ENCODE data around the gene STAG1. TPM values are rescaled to one million over a fixed set of nuclear protein-coding genes. Genes with fewer than 3 reads are reported as not detected.
"Not testable (repeated sequence)": the region's sequence is repeated elsewhere in the genome, so short reads cannot be mapped to it uniquely, and the experiment has no call there.

Gene STAG1
- total RNA-seq, 4 donors from 2014 or later, result 32.6 to 44.0 (median 40.5) TPM

GRCh38 chr3:136346486-136346885, 405.7 kb downstream of the STAG1 start:
- Histone ChIP-seq H3K27me3 (no peaks in the 10 kb centered on the region), H3K9me3 (no peaks in the 10 kb centered on the region), H3K4me1 (peaks cover 20 to 36% (median 33%) of the 10 kb centered on the region in 4 donors), H3K4me3 (no peak overlapping the region), H3K27ac (replicated peaks in 1 of 4) (no peak overlapping the region), H3K36me3 (peaks cover 0 to 33% (median 17%) of the 10 kb centered on the region in 4 donors)
- WGBS, result 88% methylated on average over 5 of the region's 5 CpGs
- TF ChIP-seq CTCF (IDR thresholded peaks at IDR 0.05), result no peak
- intact Hi-C loops (cut with DNase I), result no loop called here
- DNase-seq (ENCODE audit: extremely low spot score), result no peak

DNA sequence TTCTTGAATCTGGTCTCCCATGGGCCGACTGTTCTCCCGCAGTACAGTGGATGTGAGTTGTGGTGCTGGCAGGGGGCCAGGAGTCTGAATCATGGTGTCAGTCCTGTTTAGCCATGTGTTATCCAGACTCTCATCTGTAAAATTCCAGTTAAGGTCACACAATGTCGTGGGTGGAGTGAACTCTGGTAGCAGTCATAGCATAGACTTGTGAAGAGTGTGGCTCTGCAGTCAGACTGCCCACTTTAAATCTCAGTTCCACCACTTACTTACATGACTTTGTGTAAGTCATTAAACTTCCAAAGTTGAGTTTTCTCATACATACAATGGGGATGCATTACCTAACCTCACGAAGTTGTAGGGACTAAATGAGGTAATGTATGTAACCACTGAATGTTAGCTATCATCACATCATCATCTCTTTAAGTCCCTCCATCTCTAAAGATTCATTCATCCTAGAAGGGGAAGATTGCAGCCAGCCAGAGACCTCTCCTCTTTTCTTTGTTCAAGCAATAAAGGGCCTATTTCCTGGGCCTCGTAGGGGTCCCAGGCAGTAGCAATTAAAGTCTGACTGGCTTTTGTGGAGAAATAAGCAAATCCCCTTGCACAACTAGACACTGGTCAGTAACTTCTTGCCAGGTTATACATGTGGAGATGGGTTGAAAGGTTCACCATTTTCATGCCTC, 408.2 kb downstream of the STAG1 start:
- 48% methylated on average over 5 of the region's 5 CpGs for WGBS

DNA sequence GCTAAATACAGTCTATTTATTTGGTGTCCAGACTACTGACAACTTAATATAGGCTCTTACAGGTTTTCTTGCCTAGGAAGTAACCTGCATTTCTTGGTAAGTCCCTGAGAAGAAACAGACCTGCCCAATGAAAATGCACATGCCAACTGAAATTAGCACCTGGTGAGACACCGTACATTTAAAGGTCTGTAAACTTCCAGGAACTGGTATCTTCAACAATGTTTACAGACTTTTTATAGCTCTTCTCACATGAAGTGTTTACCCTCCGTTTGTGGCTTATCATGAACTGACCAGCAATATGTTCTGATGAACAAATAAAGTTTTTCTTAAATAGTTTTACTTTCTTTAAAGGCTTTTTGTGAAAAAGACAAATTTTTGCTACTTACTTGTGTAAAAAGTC, 408.7 kb downstream of the STAG1 start:
- TF ChIP-seq POLR2AphosphoS5 (IDR thresholded peaks at IDR 0.05) (no peak), CTCF (IDR thresholded peaks at IDR 0.05) (no peak), EP300 (IDR thresholded peaks at IDR 0.05) (no peak), POLR2A (IDR thresholded peaks at IDR 0.05; ENCODE audit: low read depth) (no peak)
- no peaks in the 10 kb centered on the region for H3K9me3 ChIP-seq
- H3K27me3 ChIP-seq, result no peaks in the 10 kb centered on the region
- intact Hi-C loops (cut with DNase I), result no loop called here
- no peak for DNase-seq (ENCODE audit: extremely low spot score)
- H3K27ac ChIP-seq (replicated peaks in 1 of 4), result peak overlapping the region in 1 of 4 donors; percentile 7
- H3K4me1 ChIP-seq, result peaks cover 5 to 16% (median 13%) of the 10 kb centered on the region in 4 donors
- WGBS, result 82% methylated on average over 2 of the region's 2 CpGs
- peaks cover 0 to 54% (median 33%) of the 10 kb centered on the region in 4 donors for H3K36me3 ChIP-seq
- H3K4me3 ChIP-seq, result no peak overlapping the region

More for the DNA sequence above, 408.2 kb downstream of the STAG1 start:
- Histone ChIP-seq H3K27ac (replicated peaks in 1 of 4) (peak overlapping the region in 2 of 4 donors; percentile 7 to 31), H3K9me3 (no peaks in the 10 kb centered on the region), H3K27me3 (no peaks in the 10 kb centered on the region), H3K36me3 (peaks cover 0 to 54% (median 33%) of the 10 kb centered on the region in 4 donors), H3K4me1 (peaks cover 5 to 16% (median 13%) of the 10 kb centered on the region in 4 donors), H3K4me3 (no peak overlapping the region)
- intact Hi-C loops (cut with DNase I), result no loop called here
- DNase-seq (ENCODE audit: extremely low spot score), result peak; percentile 95
- peak in 1 of 2 donors; percentile 42 for TF ChIP-seq POLR2AphosphoS5 (IDR thresholded peaks at IDR 0.05)
- no peak for TF ChIP-seq EP300 (IDR thresholded peaks at IDR 0.05)

GRCh38 chr3:136336329-136337100, 415.7 kb downstream of the STAG1 start:
- Histone ChIP-seq H3K4me3 (no peak overlapping the region), H3K36me3 (peaks cover 13 to 81% (median 54%) of the 10 kb centered on the region in 4 donors), H3K4me1 (peaks cover 0 to 4% (median 0%) of the 10 kb centered on the region in 4 donors), H3K9me3 (no peaks in the 10 kb centered on the region), H3K27ac (replicated peaks in 1 of 4) (no peak overlapping the region), H3K27me3 (no peaks in the 10 kb centered on the region)
- TF ChIP-seq CTCF (IDR thresholded peaks at IDR 0.05) (no peak), POLR2AphosphoS5 (IDR thresholded peaks at IDR 0.05) (no peak), POLR2A (IDR thresholded peaks at IDR 0.05; ENCODE audit: low read depth) (no peak), EP300 (IDR thresholded peaks at IDR 0.05) (no peak)
- DNase-seq (ENCODE audit: extremely low spot score), result no peak
- WGBS, result 89% methylated on average over 4 of the region's 4 CpGs
- intact Hi-C loops (cut with DNase I), result loop anchor here (10.0 kb wide), 1 partner anchor 132 kb away; no protein-coding TSS in a partner anchor

- intact Hi-C loops (cut with DNase I), result loop anchor here (10.0 kb wide), 1 partner anchor 130 kb away; no protein-coding TSS in a partner anchor
- H3K27me3 ChIP-seq; H3K4me1 ChIP-seq; H3K4me3 ChIP-seq; DNase-seq (ENCODE audit: extremely low spot score); H3K27ac ChIP-seq (replicated peaks in 1 of 4); H3K9me3 ChIP-seq: not testable (repeated sequence)
- 96% methylated on average over 6 of the region's 6 CpGs for whole genome bisulfite sequencing
- peaks cover 13 to 69% (median 41%) of the 10 kb centered on the region in 4 donors for H3K36me3 ChIP-seq
Measured at GRCh38 chr3:136334726-136335125, 417.5 kb downstream of the STAG1 start.

Measured in esophagus muscularis mucosa (tissue), 4 donors.